GM12864 (cell line): ENCODE results near the gene GPR173.

ENCODE experiments used
- DNase-seq: peaks from one replicate; pipeline ENCODE4 v3.0.0-alpha.2; 2011; ENCODE audit warnings: low read depth
- H3K4me3 ChIP-seq: 2 replicates; pipeline ENCODE4 v1.5.1; 2011; ENCODE audit warnings: mild to moderate bottlenecking, low read depth, low read length, control low read depth
- TF ChIP-seq, protein P1 (sequence below): IDR thresholded peaks from 2 replicates; pipeline ENCODE4 v1.5.1; 2011; ENCODE audit warnings: low read depth, mild to moderate bottlenecking, moderate library complexity, low read length, control low read depth, inconsistent platforms; ENCODE audit errors: missing control alignments

The GPR173 gene

DNA sequence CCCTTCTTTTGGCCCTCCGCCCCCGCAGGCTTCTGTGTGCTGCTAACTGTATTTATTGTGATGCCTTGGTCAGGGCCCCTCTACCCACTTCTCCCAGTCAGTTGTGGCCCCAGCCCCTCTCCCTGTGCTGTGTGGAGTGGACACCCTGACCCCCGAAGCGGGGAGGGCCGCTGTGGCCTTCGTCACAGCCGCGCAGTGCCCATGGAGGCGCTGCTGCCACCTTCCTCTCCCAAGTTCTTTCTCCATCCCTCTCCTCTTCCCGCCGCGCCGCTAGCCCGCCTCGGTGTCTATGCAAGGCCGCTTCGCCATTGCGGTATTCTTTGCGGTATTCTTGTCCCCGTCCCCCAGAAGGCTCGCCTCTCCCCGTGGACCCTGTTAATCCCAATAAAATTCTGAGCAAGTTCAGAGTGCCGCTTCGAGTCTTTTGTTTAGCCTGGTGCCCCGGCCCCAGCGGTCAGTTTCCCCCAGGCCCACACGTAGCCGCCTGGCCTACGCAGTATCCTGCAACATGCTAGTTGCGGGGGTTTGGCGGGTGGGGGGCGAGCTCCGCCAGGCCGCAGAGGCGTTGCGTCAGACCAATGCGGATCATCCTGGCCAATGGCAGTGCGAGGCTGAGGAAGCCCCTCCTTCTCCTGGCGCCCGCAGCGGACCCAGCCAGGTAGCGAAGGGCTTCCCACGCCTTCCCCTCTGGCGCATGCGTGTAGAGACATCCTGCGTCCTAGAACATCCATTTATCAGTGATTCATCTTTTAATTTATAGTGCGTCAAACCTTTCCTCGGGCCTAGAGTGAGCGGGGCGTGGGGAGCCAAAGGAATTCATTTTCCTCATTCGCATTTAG, 39.8 kb downstream of the GPR173 start:
- TF ChIP-seq, protein P1, sequence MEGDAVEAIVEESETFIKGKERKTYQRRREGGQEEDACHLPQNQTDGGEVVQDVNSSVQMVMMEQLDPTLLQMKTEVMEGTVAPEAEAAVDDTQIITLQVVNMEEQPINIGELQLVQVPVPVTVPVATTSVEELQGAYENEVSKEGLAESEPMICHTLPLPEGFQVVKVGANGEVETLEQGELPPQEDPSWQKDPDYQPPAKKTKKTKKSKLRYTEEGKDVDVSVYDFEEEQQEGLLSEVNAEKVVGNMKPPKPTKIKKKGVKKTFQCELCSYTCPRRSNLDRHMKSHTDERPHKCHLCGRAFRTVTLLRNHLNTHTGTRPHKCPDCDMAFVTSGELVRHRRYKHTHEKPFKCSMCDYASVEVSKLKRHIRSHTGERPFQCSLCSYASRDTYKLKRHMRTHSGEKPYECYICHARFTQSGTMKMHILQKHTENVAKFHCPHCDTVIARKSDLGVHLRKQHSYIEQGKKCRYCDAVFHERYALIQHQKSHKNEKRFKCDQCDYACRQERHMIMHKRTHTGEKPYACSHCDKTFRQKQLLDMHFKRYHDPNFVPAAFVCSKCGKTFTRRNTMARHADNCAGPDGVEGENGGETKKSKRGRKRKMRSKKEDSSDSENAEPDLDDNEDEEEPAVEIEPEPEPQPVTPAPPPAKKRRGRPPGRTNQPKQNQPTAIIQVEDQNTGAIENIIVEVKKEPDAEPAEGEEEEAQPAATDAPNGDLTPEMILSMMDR: no peak
- no peak for DNase-seq
- H3K4me3 ChIP-seq: no peak overlapping the region

DNA sequence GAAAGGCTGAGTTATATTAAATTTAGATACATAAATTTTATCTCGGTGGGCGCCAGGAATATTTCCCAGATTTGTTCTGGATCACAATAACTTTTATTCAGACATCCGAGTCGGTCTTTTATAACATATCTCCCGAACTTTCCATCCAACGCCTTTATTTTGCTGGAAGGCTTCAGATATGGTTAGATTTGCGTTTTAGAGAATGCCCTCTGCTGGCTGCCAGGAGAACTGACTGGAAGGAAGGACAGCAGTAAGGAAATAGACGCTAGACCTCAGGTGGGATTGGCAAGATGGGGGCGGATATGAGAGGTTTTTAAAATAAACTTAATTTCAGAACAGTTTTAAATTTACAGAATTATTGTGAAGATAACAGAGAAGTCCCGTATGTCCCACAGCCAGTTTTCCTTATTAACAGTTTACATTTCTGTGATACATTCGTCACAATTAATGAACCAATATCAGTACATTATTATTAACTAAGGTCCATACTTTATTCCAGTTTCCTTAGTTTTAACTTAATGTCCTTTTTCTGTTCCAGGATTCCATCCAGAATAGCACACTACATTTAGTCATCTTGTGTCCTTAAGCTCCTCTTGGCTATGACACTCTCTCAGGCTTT, 40.7 kb downstream of the GPR173 start:
- TF ChIP-seq, protein P1: peak; percentile 70
- DNase-seq: no peak
- H3K4me3 ChIP-seq: no peak overlapping the region

GRCh38 chrX:53089925-53090324, 41.3 kb downstream of the GPR173 start:
- TF ChIP-seq, protein P1: no peak
- H3K4me3 ChIP-seq: no peak overlapping the region
- no peak for DNase-seq

DNA sequence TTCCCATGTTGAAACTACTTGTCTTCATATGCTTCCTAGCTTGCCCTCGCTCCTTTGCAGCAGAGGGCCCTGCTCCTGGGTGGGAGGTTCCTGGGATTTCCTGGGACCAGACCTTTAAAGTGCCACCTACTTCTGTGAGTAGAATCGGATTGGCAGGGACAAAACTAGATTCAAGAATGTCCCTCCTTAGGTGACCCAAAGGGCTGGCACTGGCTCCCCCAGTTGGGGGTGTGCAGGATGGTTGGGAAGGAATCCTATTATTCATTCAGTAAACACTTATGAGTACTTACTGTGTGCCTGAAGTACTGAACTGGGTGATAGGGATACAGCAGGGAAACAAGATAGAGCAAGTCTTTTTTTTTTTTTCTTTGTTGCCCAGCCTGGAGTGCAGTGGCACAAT, 42.8 kb downstream of the GPR173 start:
- H3K4me3 ChIP-seq: no peak overlapping the region
- no peak for DNase-seq
- TF ChIP-seq, protein P1: no peak

- H3K4me3 ChIP-seq: peak overlapping the region; percentile 66
- TF ChIP-seq, protein P1: peak; percentile 54
- no peak for DNase-seq
Observed at GRCh38 chrX:53093177-53093655, 44.6 kb downstream of the GPR173 start.

DNA sequence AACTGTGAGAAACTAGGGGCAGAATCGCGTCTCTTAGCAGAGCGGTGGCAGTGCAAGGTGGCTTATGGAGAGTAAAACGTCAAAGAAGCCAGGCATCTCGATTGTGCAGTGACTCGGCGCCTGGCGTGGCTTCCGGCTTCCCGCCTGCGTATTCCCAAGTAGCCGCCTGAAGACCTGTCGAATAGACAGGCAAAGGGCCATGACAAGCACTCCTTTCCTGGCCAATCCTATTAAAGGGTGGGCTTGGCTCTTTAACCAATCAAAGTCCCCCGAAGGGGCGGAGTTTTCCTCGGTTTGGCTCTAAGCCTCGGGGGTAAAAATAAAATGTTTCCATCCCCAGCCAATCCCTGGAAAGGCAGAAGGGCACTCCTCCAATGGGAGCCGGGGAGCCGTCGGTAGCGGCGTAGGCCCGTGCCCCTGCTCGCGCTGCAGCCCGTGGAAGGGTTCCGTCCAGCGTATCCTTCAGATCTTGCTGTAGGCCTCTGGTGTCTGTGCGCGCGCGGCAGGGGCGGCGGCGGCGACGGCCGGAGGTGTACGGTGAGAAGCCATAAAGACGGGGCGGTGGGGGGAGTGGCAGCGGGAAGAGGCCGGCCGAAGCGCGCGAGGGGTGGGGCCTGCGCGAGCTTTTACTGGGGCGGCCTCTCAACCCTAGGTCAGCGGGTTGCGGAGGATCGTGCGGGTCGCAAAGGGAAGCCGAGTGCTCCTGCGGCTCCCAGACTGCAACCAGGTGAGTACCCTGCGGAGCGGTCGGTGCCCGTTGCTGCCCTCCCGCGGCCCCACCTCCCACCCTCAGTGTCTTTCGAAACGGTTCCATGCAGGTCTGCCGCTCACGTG, 45.4 kb downstream of the GPR173 start, which contains the start of gene KANTR:
TSS of gene KANTR (plus strand) at position 395 of the 834 bp plus-strand sequence. CDS start 30,131 bp downstream, outside the sequence.
- DNase-seq: peak; percentile 69
- peak within 1 kb of the TSS; percentile 66 for H3K4me3 ChIP-seq
- TF ChIP-seq, protein P1: no peak
